Esophagus squamous epithelium (tissue), 5 donors: ENCODE results near the gene TMEM8B. TPM values are rescaled to one million over a fixed set of nuclear protein-coding genes. Genes with fewer than 3 reads are reported as not detected.

Source experiments
- DNase-seq: peaks from one replicate; lab custom pipeline; 2025; lab: John Stamatoyannopoulos, UW
- H3K27ac ChIP-seq, 4 donors: fragments of 200-600 bp; sonication (generic); one replicate each; pipeline ENCODE4 v1.5.1; 2016 to 2019; ENCODE audit warnings: mild to moderate bottlenecking in 1 of 4
- H3K27me3 ChIP-seq, 4 donors: fragments of 200-600 bp; sonication (generic); 1 replicate in 3 of 4; 2 replicates in 1 of 4; pipeline versions ENCODE4 v1.5.1 to v1.6.0; 2017 to 2021; ENCODE audit warnings: antibody characterized with exemption in 1 of 4
- H3K36me3 ChIP-seq, 3 donors: fragments of 200-600 bp; sonication (generic); one replicate each; pipeline ENCODE4 v1.5.1; 2016 to 2019
- H3K4me1 ChIP-seq, 3 donors: fragments of 200-600 bp; sonication (generic); one replicate each; pipeline ENCODE4 v1.5.1; 2017 to 2019
- H3K4me3 ChIP-seq, 4 donors: fragments of 200-600 bp; sonication (generic); 1 replicate in 3 of 4; 2 replicates in 1 of 4; pipeline ENCODE4 v1.5.1; 2016 to 2019; ENCODE audit warnings: mild to moderate bottlenecking in 2 of 4, moderate library complexity in 1 of 4
- H3K9me3 ChIP-seq, 3 donors: fragments of 200-600 bp; sonication (generic); one replicate each; pipeline ENCODE4 v1.5.1; 2016 to 2019
- CTCF ChIP-seq, 6 experiments: fragments of 450-650 bp in 4 of 6; fragments of 200-600 bp in 2 of 6; sonication (generic) in 2 of 6; IDR thresholded peaks; one replicate each; pipeline ENCODE4 v1.5.1; 2016 to 2019; ENCODE audit warnings: antibody characterized with exemption in 6 of 6, mild to moderate bottlenecking in 4 of 6, moderate library complexity in 4 of 6
- POLR2A ChIP-seq, 4 donors: fragments of 450-650 bp; IDR thresholded peaks; one replicate each; pipeline ENCODE4 v1.6.1; 2017; ENCODE audit warnings: antibody characterized with exemption in 4 of 4, mild to moderate bottlenecking in 4 of 4, moderate library complexity in 3 of 4
- WGBS, 2 donors: methylation state at CpG; one replicate each; pipeline ENCODE4 v1.1.5; 2018; 5-methylcytosine and 5-hydroxymethylcytosine counted together
- intact Hi-C: fragments of 100-400 bp; cut with DNase I; formaldehyde crosslinking; loops from one replicate; pipeline ENCODE4 v1.15.0; 2022
- total RNA-seq, 4 donors: library from RNA; depleted of rRNA; stranded (reverse); fragments of >200 nt; gene quantifications; one replicate each; pipeline ENCODE4 v1.1.0, GENCODE V29; 2016
- donor health status: DM: yes; HTN: yes; CAD: no.

TMEM8B gene
- total RNA-seq, 4 donors from 2014 or later: 0.35 to 4.8 (median 1.4) TPM

DNA sequence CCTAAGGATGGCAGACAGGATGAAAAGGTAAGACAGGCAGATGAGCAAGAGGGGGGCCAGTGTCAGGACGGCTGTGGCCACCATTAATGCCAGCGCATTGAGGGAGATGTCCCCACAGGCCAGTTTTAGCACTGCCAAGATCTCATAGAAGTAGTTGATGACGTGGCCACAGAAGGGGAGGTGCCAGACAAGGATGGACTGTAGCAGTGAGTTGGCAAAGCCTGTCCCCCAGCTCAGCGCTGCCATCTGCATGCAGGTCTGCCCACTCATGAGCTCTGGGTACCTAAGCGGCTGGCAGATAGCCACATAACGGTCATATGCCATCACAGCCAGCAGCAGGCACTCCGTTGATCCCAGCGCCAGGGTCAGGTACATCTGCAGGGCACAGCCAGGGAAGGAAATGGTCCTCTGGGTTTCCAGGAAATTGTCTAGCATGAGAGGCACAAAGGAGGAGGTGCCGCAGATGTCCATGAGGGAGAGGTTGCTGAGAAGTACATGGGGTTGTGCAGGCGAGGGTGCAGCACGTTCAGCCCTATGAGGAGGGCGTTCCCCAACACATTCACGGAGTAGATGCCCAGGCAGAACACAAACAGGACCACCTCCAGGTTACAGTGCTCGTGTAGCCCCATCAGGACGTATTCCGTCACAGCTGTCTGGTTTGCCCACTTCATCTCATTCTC is 30.4 kb downstream of the TMEM8B start:
- Histone ChIP-seq H3K9me3 (no peaks in the 10 kb centered on the region), H3K27me3 (peaks cover 0 to 86% (median 0%) of the 10 kb centered on the region in 4 donors), H3K4me3 (no peak overlapping the region), H3K4me1 (no peaks in the 10 kb centered on the region), H3K27ac (no peak overlapping the region), H3K36me3 (no peaks in the 10 kb centered on the region)
- intact Hi-C loops: no loop called here
- TF ChIP-seq CTCF (IDR thresholded peaks at IDR 0.05): no peak
- DNase-seq: no peak
- WGBS, 2 donors: 52 to 58% methylated on average over 14 to 15 of the region's 16 CpGs

DNA sequence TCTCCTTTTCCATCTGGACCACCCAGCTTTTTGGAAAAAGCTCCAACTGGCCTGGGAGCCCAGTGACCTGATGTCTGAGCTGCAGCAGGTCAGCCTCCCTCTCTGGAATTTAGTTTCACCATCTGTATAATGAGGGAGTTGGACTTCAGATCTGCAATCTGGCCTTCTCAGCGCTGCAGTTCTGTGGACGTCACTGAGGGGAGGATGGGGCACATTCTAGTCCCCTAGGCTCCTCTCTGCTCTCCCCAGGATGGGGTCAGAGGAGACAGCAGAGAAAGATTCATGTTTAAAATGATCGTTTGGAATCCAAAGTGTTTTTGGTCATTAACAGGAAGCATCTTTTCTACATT is 30.9 kb downstream of the TMEM8B start:
- intact Hi-C loops: no loop called here
- DNase-seq: no peak
- Histone ChIP-seq H3K4me1 (no peaks in the 10 kb centered on the region), H3K36me3 (no peaks in the 10 kb centered on the region), H3K9me3 (no peaks in the 10 kb centered on the region), H3K4me3 (no peak overlapping the region), H3K27ac (no peak overlapping the region), H3K27me3 (peaks cover 0 to 89% (median 0%) of the 10 kb centered on the region in 4 donors)
- WGBS, 2 donors: 51 to 57% methylated on average over 3 of the region's 3 CpGs
- TF ChIP-seq CTCF (IDR thresholded peaks at IDR 0.05) (no peak), POLR2A (IDR thresholded peaks at IDR 0.05) (no peak)

- DNase-seq: no peak
- no peaks in the 10 kb centered on the region for H3K4me1 ChIP-seq
- no peaks in the 10 kb centered on the region for H3K9me3 ChIP-seq
- intact Hi-C loops: no loop called here
- no peaks in the 10 kb centered on the region for H3K36me3 ChIP-seq
- H3K4me3 ChIP-seq: no peak overlapping the region
- no peak overlapping the region for H3K27ac ChIP-seq
- 52 to 64% methylated on average over 11 to 12 of the region's 12 CpGs for WGBS, 2 donors
- peaks cover 0 to 86% (median 0%) of the 10 kb centered on the region in 4 donors for H3K27me3 ChIP-seq
- TF ChIP-seq CTCF (IDR thresholded peaks at IDR 0.05) (no peak), POLR2A (IDR thresholded peaks at IDR 0.05) (no peak)
These were observed 32.3 kb downstream of the TMEM8B start for GRCh38 chr9:35861161-35861897.

DNA sequence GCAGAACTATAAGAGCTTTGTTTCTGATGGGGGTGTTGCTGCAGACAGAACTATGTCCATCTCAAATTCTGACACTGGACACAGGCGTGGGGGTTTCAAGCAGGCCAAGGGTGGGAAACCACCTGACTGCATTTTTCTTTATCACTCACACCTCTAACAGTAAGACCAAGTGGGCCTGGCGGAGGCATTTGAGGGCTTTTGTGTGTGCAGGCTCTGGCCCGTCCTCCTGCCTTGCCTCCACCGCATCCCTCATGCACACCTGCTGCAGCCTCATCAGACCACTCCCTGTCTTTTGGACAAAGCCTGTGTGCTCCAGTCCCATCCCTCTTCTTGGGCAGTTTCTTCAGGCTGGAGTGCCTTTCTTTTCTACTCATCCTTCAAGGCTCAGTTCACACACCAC is 33.3 kb downstream of the TMEM8B start:
- intact Hi-C loops: no loop called here
- TF ChIP-seq CTCF (IDR thresholded peaks at IDR 0.05) (no peak), POLR2A (IDR thresholded peaks at IDR 0.05) (no peak)
- no peaks in the 10 kb centered on the region for H3K4me1 ChIP-seq
- H3K4me3 ChIP-seq: no peak overlapping the region
- H3K9me3 ChIP-seq: no peaks in the 10 kb centered on the region
- DNase-seq: no peak
- no peaks in the 10 kb centered on the region for H3K36me3 ChIP-seq
- peaks cover 0 to 87% (median 0%) of the 10 kb centered on the region in 4 donors for H3K27me3 ChIP-seq
- 64 to 83% methylated on average over 2 to 4 of the region's 4 CpGs for WGBS, 2 donors
- H3K27ac ChIP-seq: no peak overlapping the region

- Histone ChIP-seq H3K4me1 (no peaks in the 10 kb centered on the region), H3K27me3 (peaks cover 0 to 95% (median 0%) of the 10 kb centered on the region in 4 donors), H3K9me3 (no peaks in the 10 kb centered on the region), H3K4me3 (no peak overlapping the region), H3K36me3 (no peaks in the 10 kb centered on the region), H3K27ac (no peak overlapping the region)
- TF ChIP-seq POLR2A (IDR thresholded peaks at IDR 0.05) (no peak), CTCF (IDR thresholded peaks at IDR 0.05) (no peak)
- 33 to 91% methylated on average over 4 of the region's 8 CpGs for WGBS, 2 donors
- intact Hi-C loops: no loop called here
- DNase-seq: no peak
These were observed 34.6 kb downstream of the TMEM8B start for GRCh38 chr9:35863583-35863982.
